CD4-positive, alpha-beta T cell treated with Interleukin-4 for 1 hour (primary cell): ENCODE measurements around the gene SLC22A17.
"Not testable (repeated sequence)": the region's sequence is repeated elsewhere in the genome, so short reads cannot be mapped to it uniquely, and the experiment has no call there.

Source experiments
- DNase-seq, 2 donors: peaks; one replicate each; pipeline ENCODE4 v3.0.0-alpha.2; 2020 to 2022

The SLC22A17 gene

GRCh38 chr14:23327947-23328744 lies 24.5 kb downstream of the SLC22A17 start:
- peak; percentile 71 to 74 for DNase-seq

- no peak for DNase-seq
Observed at GRCh38 chr14:23326491-23327332, 26.0 kb downstream of the SLC22A17 start.

- not testable (repeated sequence) for DNase-seq
Observed at GRCh38 chr14:23325746-23326145, 26.9 kb downstream of the SLC22A17 start.

- no peak for DNase-seq
Observed at GRCh38 chr14:23324993-23325392, 27.7 kb downstream of the SLC22A17 start.

- DNase-seq, result no peak
Observed at GRCh38 chr14:23324455-23324846, 28.2 kb downstream of the SLC22A17 start.

GRCh38 chr14:23323838-23324454 lies 28.7 kb downstream of the SLC22A17 start:
- DNase-seq, result no peak

GRCh38 chr14:23322568-23323517 lies 29.8 kb downstream of the SLC22A17 start:
- DNase-seq, result no peak

- DNase-seq, result peak; percentile 37 to 41
Observed at GRCh38 chr14:23321572-23322547, 30.8 kb downstream of the SLC22A17 start.

- DNase-seq, result peak; percentile 100
Observed at GRCh38 chr14:23320584-23321571, 31.8 kb downstream of the SLC22A17 start, which contains the start of gene PABPN1. Gene PABPN1 (plus strand): TSS chr14:23321457. CDS start chr14:23321470, 13 bp downstream.

- DNase-seq, result no peak
Observed at GRCh38 chr14:23319746-23320583, 32.7 kb downstream of the SLC22A17 start.

GRCh38 chr14:23316300-23316699 lies 36.4 kb downstream of the SLC22A17 start:
- DNase-seq, result no peak

- DNase-seq, result no peak
Observed at GRCh38 chr14:23310546-23310945, 42.1 kb downstream of the SLC22A17 start.

GRCh38 chr14:23308721-23309445 lies 43.8 kb downstream of the SLC22A17 start:
- DNase-seq, result no peak

GRCh38 chr14:23307687-23308644 lies 44.7 kb downstream of the SLC22A17 start:
- no peak for DNase-seq

GRCh38 chr14:23307146-23307530 lies 45.5 kb downstream of the SLC22A17 start:
- DNase-seq, result no peak

- DNase-seq, result peak; percentile 6 to 49
Observed at GRCh38 chr14:23306412-23307145, 46.1 kb downstream of the SLC22A17 start, which contains the start of gene BCL2L2. Gene BCL2L2 (plus strand): TSS chr14:23306833. CDS start chr14:23307768, 935 bp downstream.
